Urinary bladder (tissue), 4 donors: ENCODE measurements around the gene APOB. TPM values are rescaled to one million over a fixed set of nuclear protein-coding genes. Genes with fewer than 3 reads are reported as not detected.

Source experiments
- DNase-seq: peaks from one replicate; pipeline ENCODE4 v3.0.0-alpha.2; 2015; ENCODE audit errors: extremely low spot score
- H3K27ac ChIP-seq: one replicate; pipeline ENCODE4 v1.5.1; 2013; ENCODE audit warnings: low read depth, mild to moderate bottlenecking, moderate library complexity
- H3K36me3 ChIP-seq: one replicate; pipeline ENCODE4 v1.6.1; 2013; ENCODE audit warnings: mild to moderate bottlenecking, moderate library complexity; ENCODE audit not compliant: insufficient read depth
- H3K4me1 ChIP-seq: one replicate; pipeline ENCODE4 v1.6.1; 2013; ENCODE audit warnings: mild to moderate bottlenecking, moderate library complexity; ENCODE audit not compliant: insufficient read depth
- H3K4me3 ChIP-seq: one replicate; pipeline ENCODE4 v1.5.1; 2013; ENCODE audit warnings: low read depth, low read length
- WGBS: extraction: QIAGEN DNeasy Blood & Tissue Kit; methylation state at CpG from one replicate; pipeline ENCODE4 v1.1.7; 2013; 5-methylcytosine and 5-hydroxymethylcytosine counted together
- polyA plus RNA-seq: library from polyadenylated mRNA; stranded (reverse); fragments of 200-250 nt; gene quantifications from one replicate; pipeline ENCODE4 v1.2.3, GENCODE V29; 2013
- total RNA-seq: library from RNA; depleted of rRNA; stranded (reverse); fragments of >200 nt; gene quantifications from one replicate; pipeline ENCODE4 v1.2.3, GENCODE V29; 2014
- donor health status: healthy with polysubstance abuse.
- donor health status: healthy.

The APOB gene
- total and polyA plus RNA-seq, 2 donors = 0.32 to 0.49 TPM

DNA sequence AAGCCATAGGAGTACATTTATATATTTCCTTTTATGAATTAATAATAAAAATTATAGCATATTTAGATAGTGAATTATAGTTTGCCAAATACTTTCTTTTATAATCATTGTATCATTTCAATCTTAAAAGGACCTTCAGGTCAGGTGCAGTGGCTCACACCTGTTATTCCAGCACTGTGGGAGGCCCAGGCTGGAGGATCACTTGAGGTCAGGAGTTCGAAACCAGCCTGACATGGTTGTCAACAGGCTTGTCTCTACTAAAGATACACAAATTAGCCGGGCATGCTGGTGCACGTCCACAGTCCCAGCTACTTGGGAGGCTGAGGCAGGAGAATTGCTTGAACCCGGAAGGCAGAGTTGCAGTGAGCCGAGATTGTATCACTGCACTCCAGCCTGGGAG is 19.7 kb downstream of the APOB start:
- no peaks in the 10 kb centered on the region for H3K4me1 ChIP-seq
- WGBS = 88% methylated on average over 5 of the region's 5 CpGs
- no peak overlapping the region for H3K4me3 ChIP-seq
- no peak for DNase-seq
- H3K36me3 ChIP-seq = no peaks in the 10 kb centered on the region
- H3K27ac ChIP-seq = no peak overlapping the region

DNA sequence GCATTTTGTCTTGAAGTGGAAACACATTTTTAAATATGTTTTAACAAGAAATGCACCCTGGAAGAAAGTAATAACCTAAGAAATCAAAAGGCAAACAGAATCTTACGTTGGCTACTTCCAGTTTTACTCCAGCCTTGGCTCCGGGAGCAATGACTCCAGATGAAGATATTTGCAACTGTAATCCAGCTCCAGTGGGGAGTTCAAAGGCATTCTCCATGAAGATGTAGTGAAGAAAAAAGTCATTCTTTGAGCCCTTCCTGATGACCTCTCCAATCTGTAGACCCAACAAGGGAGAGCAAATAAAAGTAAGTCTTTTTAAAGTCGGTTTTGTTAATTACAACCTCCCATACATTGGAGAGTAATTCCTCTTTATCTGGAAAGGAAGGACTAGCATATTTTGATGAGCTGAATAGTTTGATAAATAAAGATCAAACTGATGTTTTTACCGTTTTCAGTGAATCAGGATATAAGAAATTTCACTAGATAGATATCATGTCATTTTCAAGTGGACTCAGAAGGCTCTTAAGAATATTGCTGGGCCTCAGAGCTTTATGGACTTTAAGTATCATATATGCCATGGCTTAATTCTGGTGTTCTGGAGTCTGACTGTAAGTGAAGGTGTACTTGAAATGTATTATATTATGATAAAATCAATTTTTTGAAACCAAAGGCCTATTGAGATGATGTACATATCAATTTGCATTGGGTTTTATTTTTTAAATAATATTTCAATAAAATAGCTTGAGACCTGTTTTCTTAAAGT is 20.3 kb downstream of the APOB start:
- H3K4me3 ChIP-seq = no peak overlapping the region
- no peak for DNase-seq
- H3K27ac ChIP-seq = no peak overlapping the region
- no peaks in the 10 kb centered on the region for H3K36me3 ChIP-seq
- H3K4me1 ChIP-seq = no peaks in the 10 kb centered on the region
- WGBS = 74% methylated on average over 4 of the region's 4 CpGs

DNA sequence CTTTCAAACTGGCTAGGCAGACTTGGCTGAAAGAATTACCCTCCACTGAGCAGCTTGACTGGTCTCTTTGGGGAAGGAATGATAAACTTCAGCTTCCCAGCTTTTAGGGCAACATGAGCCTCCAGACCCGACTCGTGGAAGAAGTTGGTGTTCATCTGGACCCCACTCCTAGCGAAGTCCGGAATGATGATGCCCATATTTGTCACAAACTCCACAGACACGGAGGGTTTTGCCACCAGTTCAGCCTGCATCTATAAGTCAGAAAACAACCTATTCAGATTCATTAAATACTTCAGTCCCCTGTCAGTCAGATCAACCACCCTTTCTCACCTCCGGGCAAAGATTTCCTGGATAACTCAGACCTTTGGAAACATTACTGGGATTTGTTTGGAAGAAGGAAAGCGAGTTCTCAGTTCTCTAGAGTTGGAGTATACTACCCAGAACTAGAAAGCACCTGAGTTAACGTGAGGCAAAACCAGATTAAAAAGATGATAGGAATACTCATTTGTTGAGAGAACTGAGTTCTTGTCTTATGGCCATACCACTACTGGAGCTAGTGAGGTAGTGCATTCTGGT is 21.0 kb downstream of the APOB start:
- Histone ChIP-seq H3K36me3 (no peaks in the 10 kb centered on the region), H3K4me3 (no peak overlapping the region), H3K4me1 (no peaks in the 10 kb centered on the region), H3K27ac (no peak overlapping the region)
- WGBS = 87% methylated on average over 8 of the region's 8 CpGs
- DNase-seq = no peak

DNA sequence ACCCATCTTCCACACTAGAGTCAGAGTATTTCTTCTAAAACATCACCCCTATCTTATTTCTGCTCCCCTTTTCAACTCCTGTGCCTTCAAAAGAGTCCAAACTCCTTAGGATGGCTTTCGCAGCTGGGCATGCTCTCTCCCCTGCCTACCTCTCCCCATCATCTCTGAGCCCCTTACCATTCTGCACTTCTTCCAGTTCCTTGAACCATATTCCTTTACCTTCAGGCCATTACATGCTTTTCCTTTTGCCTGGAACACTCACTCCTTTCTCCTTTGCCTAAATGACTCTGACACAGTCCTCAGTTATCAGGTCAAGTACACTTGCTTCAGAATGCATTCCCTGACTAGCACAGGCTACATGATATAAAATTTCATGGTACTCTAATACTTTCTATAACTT is 22.4 kb downstream of the APOB start:
- Histone ChIP-seq H3K4me3 (no peak overlapping the region), H3K27ac (no peak overlapping the region), H3K4me1 (no peaks in the 10 kb centered on the region), H3K36me3 (no peaks in the 10 kb centered on the region)
- DNase-seq = no peak
- 93% methylated on average over 1 of the region's 1 CpG for WGBS

DNA sequence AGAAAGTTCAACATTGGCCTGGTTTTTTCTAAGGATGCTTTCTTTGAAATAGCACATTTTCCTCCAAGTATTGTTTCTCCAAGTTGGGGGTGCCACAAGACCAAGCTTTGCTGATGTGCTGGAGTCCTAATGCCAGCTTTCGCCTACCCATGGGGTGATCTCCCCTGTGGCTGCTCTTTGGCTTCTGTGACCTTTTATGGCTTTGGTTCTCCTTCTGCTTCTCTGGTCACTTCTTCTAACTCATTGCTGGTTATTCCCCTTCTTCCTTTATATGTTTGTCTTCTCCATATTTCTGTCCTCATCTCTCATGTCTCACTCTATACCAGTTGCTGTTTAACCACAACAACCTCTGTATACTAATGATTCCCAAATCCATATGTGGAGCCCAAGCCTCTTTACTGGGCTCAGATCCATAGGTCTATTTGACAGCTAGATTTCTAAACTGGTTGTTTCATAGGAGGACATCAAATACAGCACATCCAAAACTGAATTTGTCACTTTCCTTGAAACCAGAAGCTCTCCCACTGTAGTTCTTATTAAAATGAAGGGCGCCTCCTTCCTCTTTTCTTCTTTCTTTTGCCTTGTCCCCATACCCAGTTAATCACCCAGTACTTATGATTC is 23.1 kb downstream of the APOB start:
- no peak for DNase-seq
- Histone ChIP-seq H3K36me3 (no peaks in the 10 kb centered on the region), H3K4me1 (no peaks in the 10 kb centered on the region), H3K4me3 (no peak overlapping the region), H3K27ac (no peak overlapping the region)
- WGBS = 96% methylated on average over 2 of the region's 2 CpGs

DNA sequence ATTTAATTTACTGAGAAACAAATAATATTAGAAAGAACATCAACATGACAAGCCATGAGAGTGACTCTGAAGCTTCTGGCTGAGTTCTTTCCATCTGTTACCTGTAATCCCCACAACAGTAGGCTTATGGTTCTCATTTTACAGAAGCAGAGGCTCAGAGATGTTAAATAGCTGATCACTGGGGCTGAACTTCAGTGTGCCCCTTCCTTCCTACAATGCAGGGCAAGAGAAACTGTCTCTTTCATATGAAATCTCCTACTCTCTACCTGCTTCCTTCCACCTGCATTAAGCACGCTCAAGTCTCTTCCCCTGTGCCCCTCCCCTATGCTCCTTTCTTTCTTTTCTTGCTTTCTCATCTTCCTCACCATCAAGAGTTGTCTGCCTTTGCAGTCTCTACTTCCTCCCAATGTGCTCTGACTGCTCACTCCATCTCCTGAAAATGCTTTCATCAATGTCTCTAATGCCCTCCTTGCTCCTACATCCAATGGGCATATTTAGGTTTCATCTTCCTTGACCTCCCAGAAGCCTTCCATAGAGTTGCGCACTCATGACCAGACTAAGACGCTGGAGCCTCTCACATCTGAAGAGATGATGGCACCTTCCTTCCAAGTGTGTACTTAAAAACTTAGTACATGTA is 23.7 kb downstream of the APOB start:
- no peaks in the 10 kb centered on the region for H3K36me3 ChIP-seq
- H3K27ac ChIP-seq = no peak overlapping the region
- WGBS = 93% methylated on average over 3 of the region's 3 CpGs
- H3K4me1 ChIP-seq = no peaks in the 10 kb centered on the region
- no peak overlapping the region for H3K4me3 ChIP-seq
- no peak for DNase-seq

DNA sequence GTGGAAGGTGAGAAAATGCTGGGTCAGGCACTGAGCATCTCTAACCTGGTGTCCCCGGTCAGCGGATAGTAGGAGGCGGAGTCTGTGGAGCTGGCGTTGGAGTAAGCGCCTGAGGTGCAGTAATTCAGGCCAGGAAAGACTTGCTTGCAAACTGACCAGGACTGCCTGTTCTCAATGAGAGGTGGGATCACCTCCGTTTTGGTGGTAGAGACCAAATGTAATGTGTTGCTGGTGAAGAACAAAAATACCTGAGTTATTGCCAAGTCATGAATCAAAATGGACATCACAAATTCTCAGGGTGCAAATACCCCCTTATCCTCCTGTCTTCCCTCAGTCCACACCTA is 24.2 kb downstream of the APOB start:
- DNase-seq = no peak
- Histone ChIP-seq H3K27ac (no peak overlapping the region), H3K36me3 (no peaks in the 10 kb centered on the region), H3K4me3 (no peak overlapping the region), H3K4me1 (no peaks in the 10 kb centered on the region)
- 88% methylated on average over 6 of the region's 6 CpGs for WGBS

- H3K36me3 ChIP-seq = no peaks in the 10 kb centered on the region
- WGBS = 97% methylated on average over 3 of the region's 3 CpGs
Measured at GRCh38 chr2:21019000-21019677, 24.7 kb downstream of the APOB start.

GRCh38 chr2:21018290-21018689 is 25.6 kb downstream of the APOB start:
- Histone ChIP-seq H3K4me3 (no peak overlapping the region), H3K36me3 (no peaks in the 10 kb centered on the region), H3K4me1 (no peaks in the 10 kb centered on the region), H3K27ac (no peak overlapping the region)
- 82% methylated on average over 2 of the region's 2 CpGs for WGBS
- no peak for DNase-seq

More at GRCh38 chr2:21019000-21019677, 24.7 kb downstream of the APOB start:
- Histone ChIP-seq H3K4me3 (no peak overlapping the region), H3K27ac (no peak overlapping the region), H3K4me1 (no peaks in the 10 kb centered on the region)
- DNase-seq = no peak

DNA sequence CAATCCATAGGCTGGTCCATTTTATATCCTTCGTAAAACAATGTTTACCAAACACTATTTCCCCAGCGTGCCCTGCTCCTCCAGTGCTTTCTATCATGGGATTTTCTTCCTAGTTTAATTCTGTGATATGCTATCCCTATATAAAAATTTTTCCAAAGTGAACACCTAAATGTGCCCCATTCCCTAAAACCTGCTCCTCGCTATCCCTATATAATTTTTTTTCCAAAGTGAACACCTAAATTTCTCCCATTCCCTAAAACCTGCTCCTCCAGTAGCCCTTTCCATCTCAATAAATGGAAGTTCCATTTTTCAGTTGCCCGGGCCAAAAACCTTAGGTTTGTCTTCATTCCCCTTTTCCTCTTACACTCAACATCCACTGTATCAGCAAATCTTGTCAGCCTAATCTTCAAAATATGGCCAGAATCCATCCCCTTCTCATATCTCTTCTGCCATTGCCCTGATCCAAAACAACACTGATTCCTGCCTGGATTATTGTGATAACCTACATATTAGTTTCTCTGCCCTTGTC is 26.1 kb downstream of the APOB start:
- no peak overlapping the region for H3K27ac ChIP-seq
- H3K4me3 ChIP-seq = no peak overlapping the region
- no peaks in the 10 kb centered on the region for H3K4me1 ChIP-seq
- no peaks in the 10 kb centered on the region for H3K36me3 ChIP-seq
- DNase-seq = no peak
- 75% methylated on average over 4 of the region's 4 CpGs for WGBS

GRCh38 chr2:21015281-21015645 is 28.6 kb downstream of the APOB start:
- WGBS = 79% methylated on average over 3 of the region's 3 CpGs
- Histone ChIP-seq H3K4me3 (no peak overlapping the region), H3K27ac (no peak overlapping the region), H3K4me1 (no peaks in the 10 kb centered on the region), H3K36me3 (no peaks in the 10 kb centered on the region)
- no peak for DNase-seq

DNA sequence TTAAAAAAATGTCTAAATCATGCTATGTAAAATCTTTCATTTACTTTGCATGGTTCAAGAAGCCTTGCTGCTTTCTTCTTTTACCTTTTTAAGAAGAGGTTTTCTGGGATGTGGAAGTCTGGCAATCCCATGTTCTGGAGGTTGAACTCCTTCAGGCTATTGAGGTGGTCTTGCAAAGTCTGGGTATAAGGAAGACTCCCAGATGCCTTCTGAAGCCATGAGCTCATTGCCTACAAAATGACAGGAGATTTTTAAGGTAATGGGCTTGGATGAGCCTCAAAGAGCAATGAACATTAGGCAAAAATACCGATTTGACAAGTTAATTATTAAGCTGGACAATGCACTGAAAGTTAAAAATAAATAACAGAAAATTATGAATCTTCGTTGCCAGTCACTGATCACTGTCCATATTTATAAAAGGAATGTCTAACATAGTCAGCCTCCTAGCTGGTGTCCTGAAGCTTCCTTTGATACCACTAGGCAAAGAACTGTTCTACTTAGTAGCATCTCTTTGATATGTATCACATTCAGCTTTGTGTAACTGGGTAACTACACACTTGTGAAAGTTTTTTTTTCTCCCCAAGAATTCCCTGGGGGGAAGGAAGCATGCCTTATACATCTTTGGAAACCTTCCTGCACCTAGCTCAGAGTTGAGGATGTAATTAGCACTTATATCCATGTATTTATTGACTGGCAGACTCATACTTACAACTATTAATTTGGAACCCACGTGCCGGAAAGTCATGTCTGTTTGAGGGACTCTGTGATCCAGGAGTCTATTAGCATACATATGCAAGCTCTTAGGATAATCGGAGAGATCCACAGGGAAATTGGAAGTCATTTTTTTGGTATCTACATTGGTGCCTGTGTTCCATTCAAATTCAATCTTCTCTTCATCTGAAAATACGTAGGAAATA is 29.3 kb downstream of the APOB start:
- no peak for DNase-seq
- Histone ChIP-seq H3K36me3 (no peaks in the 10 kb centered on the region), H3K27ac (no peak overlapping the region), H3K4me1 (no peaks in the 10 kb centered on the region), H3K4me3 (no peak overlapping the region)
- WGBS = 76% methylated on average over 6 of the region's 6 CpGs
